ENCODE measurements around the gene ERCC2.
A peak's percentile ranks its signal among the peaks of the same experiment; 100 is the strongest.

The ERCC2 gene

GRCh38 chr19:45385392-45386221, 15.2 kb upstream of the ERCC2 start:
- H3K4me3 ChIP-seq (ENCODE audit: low read depth, low read length) = peak overlapping the region; percentile 10
- in situ Hi-C loops (cut with HindIII; ENCODE audit: low sequenced_read_pairs) = no loop called here
- no peak for TF ChIP-seq CTCF (IDR thresholded peaks at IDR 0.05; ENCODE audit: low read depth, low read length, missing control alignments)
- DNase-seq (ENCODE audit: low read depth) = no peak

- DNase-seq (ENCODE audit: low read depth) = no peak
- in situ Hi-C loops (cut with HindIII; ENCODE audit: low sequenced_read_pairs) = no loop called here
- H3K4me3 ChIP-seq (ENCODE audit: low read depth, low read length) = no peak overlapping the region
- no peak for TF ChIP-seq CTCF (IDR thresholded peaks at IDR 0.05; ENCODE audit: low read depth, low read length, missing control alignments)
Measured at GRCh38 chr19:45382426-45382825, 12.1 kb upstream of the ERCC2 start.

GRCh38 chr19:45380107-45380506, 9.7 kb upstream of the ERCC2 start:
- in situ Hi-C loops (cut with HindIII; ENCODE audit: low sequenced_read_pairs) = no loop called here
- DNase-seq (ENCODE audit: low read depth) = no peak
- H3K4me3 ChIP-seq (ENCODE audit: low read depth, low read length) = no peak overlapping the region
- no peak for TF ChIP-seq CTCF (IDR thresholded peaks at IDR 0.05; ENCODE audit: low read depth, low read length, missing control alignments)

- DNase-seq (ENCODE audit: low read depth) = peak; percentile 96
- TF ChIP-seq CTCF (IDR thresholded peaks at IDR 0.05; ENCODE audit: low read depth, low read length, missing control alignments) = no peak
- H3K4me3 ChIP-seq (ENCODE audit: low read depth, low read length) = no peak overlapping the region
- in situ Hi-C loops (cut with HindIII; ENCODE audit: low sequenced_read_pairs) = no loop called here
Measured at GRCh38 chr19:45376045-45376724, 5.8 kb upstream of the ERCC2 start.

- TF ChIP-seq CTCF (IDR thresholded peaks at IDR 0.05; ENCODE audit: low read depth, low read length, missing control alignments) = no peak
- peak overlapping the region; percentile 78 for H3K4me3 ChIP-seq (ENCODE audit: low read depth, low read length)
- in situ Hi-C loops (cut with HindIII; ENCODE audit: low sequenced_read_pairs) = no loop called here
- DNase-seq (ENCODE audit: low read depth) = no peak
Measured at GRCh38 chr19:45368737-45369340, 1.5 kb downstream of the ERCC2 start.

GRCh38 chr19:45368127-45368526, 2.2 kb downstream of the ERCC2 start:
- in situ Hi-C loops (cut with HindIII; ENCODE audit: low sequenced_read_pairs) = no loop called here
- DNase-seq (ENCODE audit: low read depth) = no peak
- H3K4me3 ChIP-seq (ENCODE audit: low read depth, low read length) = no peak overlapping the region
- no peak for TF ChIP-seq CTCF (IDR thresholded peaks at IDR 0.05; ENCODE audit: low read depth, low read length, missing control alignments)
